ENCODE data around the gene PHC3.

Gene PHC3

GRCh38 chr3:170162052-170162451 lies 19.5 kb downstream of the PHC3 start:
- no peak for TF ChIP-seq CTCF (IDR thresholded peaks at IDR 0.05; ENCODE audit: insufficient read depth, low read length, poor library complexity, severe bottlenecking)
- H3K4me3 ChIP-seq (replicated peaks; ENCODE audit: low read depth, low read length) = no peak overlapping the region
- H3K36me3 ChIP-seq (ENCODE audit: control insufficient read depth, insufficient read depth, low read length) = peaks cover 5% of the 10 kb centered on the region
- DNase-seq (ENCODE audit: extremely low read depth, insufficient read length) = no peak
- H3K27me3 ChIP-seq (replicated peaks; ENCODE audit: control insufficient read depth, insufficient read depth, low read length) = no peaks in the 10 kb centered on the region

GRCh38 chr3:170159933-170160332 lies 21.6 kb downstream of the PHC3 start:
- no peak overlapping the region for H3K4me3 ChIP-seq (replicated peaks; ENCODE audit: low read depth, low read length)
- DNase-seq (ENCODE audit: extremely low read depth, insufficient read length) = no peak
- H3K27me3 ChIP-seq (replicated peaks; ENCODE audit: control insufficient read depth, insufficient read depth, low read length) = no peaks in the 10 kb centered on the region
- no peak for TF ChIP-seq CTCF (IDR thresholded peaks at IDR 0.05; ENCODE audit: insufficient read depth, low read length, poor library complexity, severe bottlenecking)
- H3K36me3 ChIP-seq (ENCODE audit: control insufficient read depth, insufficient read depth, low read length) = peaks cover 3% of the 10 kb centered on the region

GRCh38 chr3:170159459-170159858 lies 22.1 kb downstream of the PHC3 start:
- Histone ChIP-seq H3K4me3 (replicated peaks; ENCODE audit: low read depth, low read length) (no peak overlapping the region), H3K36me3 (ENCODE audit: control insufficient read depth, insufficient read depth, low read length) (peaks cover 3% of the 10 kb centered on the region), H3K27me3 (replicated peaks; ENCODE audit: control insufficient read depth, insufficient read depth, low read length) (no peaks in the 10 kb centered on the region)
- no peak for TF ChIP-seq CTCF (IDR thresholded peaks at IDR 0.05; ENCODE audit: insufficient read depth, low read length, poor library complexity, severe bottlenecking)
- no peak for DNase-seq (ENCODE audit: extremely low read depth, insufficient read length)

GRCh38 chr3:170155604-170156003 lies 25.9 kb downstream of the PHC3 start:
- no peaks in the 10 kb centered on the region for H3K27me3 ChIP-seq (replicated peaks; ENCODE audit: control insufficient read depth, insufficient read depth, low read length)
- no peak for TF ChIP-seq CTCF (IDR thresholded peaks at IDR 0.05; ENCODE audit: insufficient read depth, low read length, poor library complexity, severe bottlenecking)
- H3K4me3 ChIP-seq (replicated peaks; ENCODE audit: low read depth, low read length) = no peak overlapping the region
- DNase-seq (ENCODE audit: extremely low read depth, insufficient read length) = no peak
- H3K36me3 ChIP-seq (ENCODE audit: control insufficient read depth, insufficient read depth, low read length) = peaks cover 2% of the 10 kb centered on the region

GRCh38 chr3:170154569-170155143 lies 26.9 kb downstream of the PHC3 start:
- H3K27me3 ChIP-seq (replicated peaks; ENCODE audit: control insufficient read depth, insufficient read depth, low read length) = no peaks in the 10 kb centered on the region
- no peak for TF ChIP-seq CTCF (IDR thresholded peaks at IDR 0.05; ENCODE audit: insufficient read depth, low read length, poor library complexity, severe bottlenecking)
- peaks cover 2% of the 10 kb centered on the region for H3K36me3 ChIP-seq (ENCODE audit: control insufficient read depth, insufficient read depth, low read length)
- DNase-seq (ENCODE audit: extremely low read depth, insufficient read length) = peak; percentile 48
- H3K4me3 ChIP-seq (replicated peaks; ENCODE audit: low read depth, low read length) = peak overlapping the region; percentile 33

- no peak for TF ChIP-seq CTCF (IDR thresholded peaks at IDR 0.05; ENCODE audit: insufficient read depth, low read length, poor library complexity, severe bottlenecking)
- Histone ChIP-seq H3K36me3 (ENCODE audit: control insufficient read depth, insufficient read depth, low read length) (peaks cover 2% of the 10 kb centered on the region), H3K27me3 (replicated peaks; ENCODE audit: control insufficient read depth, insufficient read depth, low read length) (no peaks in the 10 kb centered on the region), H3K4me3 (replicated peaks; ENCODE audit: low read depth, low read length) (no peak overlapping the region)
- no peak for DNase-seq (ENCODE audit: extremely low read depth, insufficient read length)
These were observed 27.4 kb downstream of the PHC3 start for GRCh38 chr3:170154084-170154483.

Measured in GM06990 (cell line).